DMS53 (cell line): ENCODE data around the gene VWCE.
"Not testable (repeated sequence)": the region's sequence is repeated elsewhere in the genome, so short reads cannot be mapped to it uniquely, and the experiment has no call there.

Source experiments
- DNase-seq: peaks from one replicate; lab custom pipeline; 2025; lab: John Stamatoyannopoulos, UW

Gene VWCE

GRCh38 chr11:61211327-61211952, 83.7 kb downstream of the VWCE start:
- not testable (repeated sequence) for DNase-seq

DNA sequence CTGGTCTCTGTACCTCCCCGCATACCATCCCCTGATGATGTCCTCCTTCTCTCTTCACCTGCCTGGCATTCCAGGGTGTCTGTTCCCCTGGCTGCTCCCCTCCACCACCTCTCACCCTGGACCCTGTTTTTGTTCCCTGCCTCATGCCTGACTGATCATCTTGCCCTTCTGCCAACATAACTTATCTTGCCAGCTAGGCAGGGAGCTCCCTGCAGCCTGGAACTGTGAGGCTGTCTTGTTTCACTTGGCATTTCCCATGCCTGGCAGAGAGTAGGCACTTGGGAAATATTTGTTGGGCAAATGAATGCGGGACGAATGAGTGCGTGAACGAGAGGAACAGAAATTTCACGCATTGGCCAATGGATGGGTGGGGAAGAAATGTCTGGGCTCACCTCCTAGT, 84.5 kb downstream of the VWCE start:
- DNase-seq, result not testable (repeated sequence)
